GM23248 (cell line): Measurements from ENCODE around the gene GSTO2.

Experiments
- EZH2 ChIP-seq: fragments of 200-600 bp; sonication (generic); IDR thresholded peaks from 2 replicates; pipeline ENCODE4 v1.6.1; 2018; ENCODE audit warnings: antibody characterized with exemption, mild to moderate bottlenecking; ENCODE audit not compliant: insufficient read depth, poor library complexity, severe bottlenecking
- EZH2phosphoT487 ChIP-seq: fragments of 200-600 bp; sonication (generic); IDR thresholded peaks from 2 replicates; pipeline ENCODE4 v1.6.1; 2018; ENCODE audit warnings: antibody characterized with exemption, moderate library complexity, mild to moderate bottlenecking, low read depth; ENCODE audit not compliant: insufficient read depth

DNA sequence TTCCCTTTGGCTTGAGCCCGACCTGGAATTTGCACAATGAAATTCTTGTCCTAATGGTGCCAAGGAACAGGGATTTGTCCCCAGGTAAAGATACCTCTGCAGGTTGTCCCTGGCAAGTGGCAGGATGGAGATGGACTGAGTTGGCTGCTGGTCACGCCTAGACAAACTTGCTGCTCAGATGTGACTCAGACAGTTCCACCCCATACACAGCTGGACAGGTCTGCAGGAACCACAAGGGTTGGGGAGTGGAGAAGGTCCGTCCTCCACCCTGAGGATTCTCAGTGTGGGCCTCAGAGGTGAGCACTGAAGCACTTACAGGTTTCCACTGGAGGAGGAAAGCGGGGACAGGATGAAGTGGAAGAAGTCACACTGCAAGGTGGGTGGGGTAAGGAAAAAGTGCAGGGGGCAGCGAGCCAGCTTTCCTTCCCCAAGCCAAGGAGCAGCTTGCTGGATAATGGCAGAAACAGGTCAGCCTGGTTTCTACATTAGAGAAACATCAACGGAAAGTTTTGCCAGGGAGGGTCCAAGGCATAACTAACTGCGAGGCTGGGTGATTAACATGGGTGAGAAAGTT, 48.8 kb downstream of the GSTO2 start:
- no peak for TF ChIP-seq EZH2
- no peak for TF ChIP-seq EZH2phosphoT487
